Uterus (tissue), 4 donors: Measurements from ENCODE around the gene PTPRE. TPM values are rescaled to one million over a fixed set of nuclear protein-coding genes. Genes with fewer than 3 reads are reported as not detected.

Source experiments
- DNase-seq, 2 donors: peaks; one replicate each; pipeline ENCODE4 v3.0.0-alpha.2; 2019 to 2020
- H3K27ac ChIP-seq, 2 donors: fragments of 200-600 bp; sonication (generic); 1 replicate in 1 of 2; 2 replicates in 1 of 2; pipeline ENCODE4 v1.5.1; 2016 to 2018
- H3K27me3 ChIP-seq, 2 donors: fragments of 200-600 bp; sonication (generic); one replicate each; pipeline ENCODE4 v1.5.1; 2018 to 2019; ENCODE audit warnings: control low read depth in 1 of 2
- H3K36me3 ChIP-seq, 2 donors: fragments of 200-600 bp; sonication (generic); one replicate each; pipeline ENCODE4 v1.5.1; 2019; ENCODE audit warnings: control low read depth in 1 of 2
- H3K4me1 ChIP-seq, 2 donors: fragments of 200-600 bp; sonication (generic); one replicate each; pipeline ENCODE4 v1.5.1; 2018 to 2019; ENCODE audit warnings: control low read depth in 1 of 2
- H3K4me3 ChIP-seq, 2 donors: fragments of 200-600 bp; sonication (generic); 1 replicate in 1 of 2; 2 replicates in 1 of 2; pipeline ENCODE4 v1.5.1; 2018 to 2019; ENCODE audit warnings: mild to moderate bottlenecking in 1 of 2
- H3K9me3 ChIP-seq, 2 donors: fragments of 200-600 bp; sonication (generic); one replicate each; pipeline ENCODE4 v1.5.1; 2019; ENCODE audit warnings: control low read depth in 1 of 2
- POLR2A ChIP-seq, 2 donors: fragments of 450-650 bp; IDR thresholded peaks; one replicate each; pipeline ENCODE4 v1.6.1; 2016; ENCODE audit warnings: antibody characterized with exemption in 2 of 2, mild to moderate bottlenecking in 1 of 2, moderate library complexity in 1 of 2
- intact Hi-C: fragments of 100-400 bp; cut with DNase I; formaldehyde crosslinking; loops from one replicate; pipeline ENCODE4 v1.15.1; 2023; ENCODE audit warnings: low total_unique reads
- total RNA-seq, 4 donors: library from RNA; depleted of rRNA in 3 of 4; stranded (reverse); fragments of >200 nt in 3 of 4; gene quantifications; one replicate each; pipeline versions ENCODE4 v1.1.0 to v1.2.4, GENCODE V29; 2014 to 2023
- TF ChIP-seq, protein P1 (sequence below), 4 experiments: fragments of 200-600 bp in 2 of 4; fragments of 450-650 bp in 2 of 4; sonication (generic) in 2 of 4; IDR thresholded peaks; one replicate each; pipeline ENCODE4 v1.5.1; 2016 to 2019; ENCODE audit warnings: antibody characterized with exemption in 4 of 4, mild to moderate bottlenecking in 2 of 4, moderate library complexity in 1 of 4
- donor health status: DM: yes; HTN: yes; CAD: no.

PTPRE gene
- total RNA-seq, 4 donors from 2014 or later: 9.4 to 18.9 (median 16.3) TPM

DNA sequence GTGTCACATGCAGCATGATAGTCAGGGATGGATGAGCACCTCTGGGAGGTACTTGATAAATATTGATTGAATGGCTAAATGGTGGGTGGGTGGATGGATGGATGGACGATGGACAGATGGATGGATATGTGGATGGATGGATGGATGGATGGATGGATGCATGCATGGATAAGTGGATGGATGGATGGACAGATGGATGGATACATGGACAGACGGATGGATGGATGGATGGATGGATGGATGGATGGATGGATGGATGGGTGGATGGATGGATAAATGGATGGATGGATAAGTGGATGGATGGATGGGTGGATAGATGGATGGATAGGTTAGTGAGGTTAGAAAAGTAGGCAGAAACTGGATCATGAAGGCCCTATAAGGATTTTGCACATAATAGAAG is 37.4 kb downstream of the PTPRE start:
- Histone ChIP-seq H3K4me1 (no peaks in the 10 kb centered on the region), H3K36me3 (no peaks in the 10 kb centered on the region), H3K27me3 (no peaks in the 10 kb centered on the region), H3K9me3 (no peaks in the 10 kb centered on the region), H3K27ac (no peak overlapping the region), H3K4me3 (no peak overlapping the region)
- no peak for DNase-seq
- intact Hi-C loops: no loop called here
- TF ChIP-seq POLR2A (IDR thresholded peaks at IDR 0.05): no peak
- TF ChIP-seq, protein P1, sequence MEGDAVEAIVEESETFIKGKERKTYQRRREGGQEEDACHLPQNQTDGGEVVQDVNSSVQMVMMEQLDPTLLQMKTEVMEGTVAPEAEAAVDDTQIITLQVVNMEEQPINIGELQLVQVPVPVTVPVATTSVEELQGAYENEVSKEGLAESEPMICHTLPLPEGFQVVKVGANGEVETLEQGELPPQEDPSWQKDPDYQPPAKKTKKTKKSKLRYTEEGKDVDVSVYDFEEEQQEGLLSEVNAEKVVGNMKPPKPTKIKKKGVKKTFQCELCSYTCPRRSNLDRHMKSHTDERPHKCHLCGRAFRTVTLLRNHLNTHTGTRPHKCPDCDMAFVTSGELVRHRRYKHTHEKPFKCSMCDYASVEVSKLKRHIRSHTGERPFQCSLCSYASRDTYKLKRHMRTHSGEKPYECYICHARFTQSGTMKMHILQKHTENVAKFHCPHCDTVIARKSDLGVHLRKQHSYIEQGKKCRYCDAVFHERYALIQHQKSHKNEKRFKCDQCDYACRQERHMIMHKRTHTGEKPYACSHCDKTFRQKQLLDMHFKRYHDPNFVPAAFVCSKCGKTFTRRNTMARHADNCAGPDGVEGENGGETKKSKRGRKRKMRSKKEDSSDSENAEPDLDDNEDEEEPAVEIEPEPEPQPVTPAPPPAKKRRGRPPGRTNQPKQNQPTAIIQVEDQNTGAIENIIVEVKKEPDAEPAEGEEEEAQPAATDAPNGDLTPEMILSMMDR (IDR thresholded peaks at IDR 0.05): no peak

DNA sequence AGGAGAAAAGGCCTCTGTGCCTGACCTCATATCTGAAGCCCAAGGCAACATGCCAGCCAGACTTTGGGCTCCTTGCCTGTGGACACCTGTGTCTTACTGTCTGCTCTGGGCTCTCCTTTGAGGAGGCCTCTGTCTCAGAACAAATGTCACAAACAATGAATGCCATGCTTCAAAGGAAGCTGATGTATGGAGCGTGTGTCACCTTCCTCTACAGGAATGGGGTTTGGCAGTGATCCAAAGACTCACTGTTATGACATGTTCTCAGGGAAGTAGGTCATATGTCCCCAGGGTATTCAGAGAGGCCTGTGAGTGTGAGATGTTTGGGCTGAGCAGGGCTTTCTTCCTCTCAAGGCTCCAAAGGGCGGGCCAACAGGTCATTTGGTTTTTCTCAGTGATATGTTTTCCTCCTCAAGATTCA is 38.4 kb downstream of the PTPRE start:
- Histone ChIP-seq H3K36me3 (no peaks in the 10 kb centered on the region), H3K4me1 (no peaks in the 10 kb centered on the region), H3K9me3 (no peaks in the 10 kb centered on the region), H3K27ac (no peak overlapping the region), H3K27me3 (no peaks in the 10 kb centered on the region), H3K4me3 (no peak overlapping the region)
- TF ChIP-seq, protein P1 (IDR thresholded peaks at IDR 0.05): no peak
- TF ChIP-seq POLR2A (IDR thresholded peaks at IDR 0.05): no peak
- DNase-seq: no peak
- intact Hi-C loops: no loop called here

DNA sequence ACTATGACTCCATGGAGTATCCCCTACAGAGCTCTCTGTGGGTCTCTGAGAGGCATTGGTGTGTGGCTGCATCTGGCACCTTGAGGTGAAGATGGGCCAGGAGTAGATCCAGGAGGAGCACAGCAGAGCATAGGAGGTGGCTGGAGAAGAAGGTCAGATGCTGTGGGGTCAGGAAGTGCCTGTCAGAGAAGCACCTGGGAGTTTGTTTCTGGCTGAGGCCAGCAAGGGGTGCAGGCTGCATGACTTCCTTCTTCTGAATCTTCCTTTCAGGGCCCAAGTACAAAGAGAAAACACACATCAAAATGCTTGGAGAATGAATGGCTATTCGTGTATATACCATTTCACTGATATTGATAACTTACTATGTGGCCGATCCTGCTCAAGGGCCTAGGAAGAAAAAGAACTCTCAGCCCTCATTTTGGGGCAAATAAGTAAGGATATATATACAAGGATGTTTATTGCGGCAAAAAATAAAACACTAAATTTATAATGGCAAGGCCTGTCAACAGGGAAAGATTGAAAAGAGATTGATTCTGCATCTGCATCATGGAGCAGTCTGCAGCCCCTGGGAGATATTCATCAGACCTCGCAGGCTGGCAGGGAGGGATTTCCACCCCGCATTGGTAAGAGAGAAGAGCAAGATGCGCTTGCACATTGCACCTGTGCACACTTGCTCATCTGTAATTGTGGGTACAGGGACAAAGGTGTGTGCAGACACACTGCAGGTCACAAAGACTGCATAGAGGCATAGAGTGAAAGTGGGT is 39.2 kb downstream of the PTPRE start:
- no peaks in the 10 kb centered on the region for H3K4me1 ChIP-seq
- no peaks in the 10 kb centered on the region for H3K9me3 ChIP-seq
- no peaks in the 10 kb centered on the region for H3K27me3 ChIP-seq
- H3K4me3 ChIP-seq: no peak overlapping the region
- H3K27ac ChIP-seq: no peak overlapping the region
- H3K36me3 ChIP-seq: no peaks in the 10 kb centered on the region
- DNase-seq: no peak
- intact Hi-C loops: no loop called here
- TF ChIP-seq, protein P1 (IDR thresholded peaks at IDR 0.05): no peak
- TF ChIP-seq POLR2A (IDR thresholded peaks at IDR 0.05): no peak

DNA sequence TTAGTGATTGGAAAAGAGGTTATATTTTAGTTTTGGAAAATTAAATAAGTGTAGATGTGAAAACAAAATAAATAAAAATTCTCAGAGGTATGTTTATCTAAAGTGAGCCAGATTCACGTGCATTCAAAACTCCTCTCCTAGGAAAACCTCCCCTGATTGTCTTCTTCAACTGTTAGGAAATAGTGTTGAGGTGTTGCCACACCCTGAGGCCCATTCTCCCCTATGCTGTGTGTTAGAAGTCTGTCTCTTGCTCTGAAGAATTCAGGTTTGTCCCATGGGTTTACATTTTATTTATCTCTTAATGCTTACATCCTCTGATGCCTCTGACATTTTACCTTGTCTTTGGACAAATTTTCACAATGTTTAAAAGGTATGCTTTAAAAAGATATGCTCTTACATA is 40.3 kb downstream of the PTPRE start:
- no peaks in the 10 kb centered on the region for H3K27me3 ChIP-seq
- H3K9me3 ChIP-seq: no peaks in the 10 kb centered on the region
- no peaks in the 10 kb centered on the region for H3K36me3 ChIP-seq
- no peak overlapping the region for H3K27ac ChIP-seq
- DNase-seq: no peak
- no peak overlapping the region for H3K4me3 ChIP-seq
- H3K4me1 ChIP-seq: no peaks in the 10 kb centered on the region
- TF ChIP-seq, protein P1 (IDR thresholded peaks at IDR 0.05): no peak
- TF ChIP-seq POLR2A (IDR thresholded peaks at IDR 0.05): no peak
- intact Hi-C loops: no loop called here

DNA sequence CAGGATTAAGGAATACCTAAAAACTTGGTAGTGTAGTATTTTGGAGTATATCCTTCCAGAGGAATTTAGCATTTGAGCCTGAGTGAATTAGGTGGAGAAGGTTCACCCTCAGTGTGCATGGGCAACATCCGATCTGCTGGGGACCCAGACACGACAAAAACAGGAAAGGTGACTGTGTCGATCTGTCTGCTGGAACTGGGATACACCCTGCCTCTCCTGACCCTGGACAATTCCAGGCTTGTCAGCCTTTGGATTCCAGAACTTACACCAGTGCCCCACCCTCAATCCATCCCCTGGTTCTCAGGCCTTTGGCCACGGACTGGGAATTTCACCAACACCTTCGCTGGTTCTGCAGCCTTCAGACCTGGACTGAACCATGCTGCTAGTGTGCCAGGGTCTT is 41.9 kb downstream of the PTPRE start:
- no peak for DNase-seq
- no peaks in the 10 kb centered on the region for H3K27me3 ChIP-seq
- H3K36me3 ChIP-seq: no peaks in the 10 kb centered on the region
- H3K4me1 ChIP-seq: no peaks in the 10 kb centered on the region
- no peak overlapping the region for H3K27ac ChIP-seq
- no peak for TF ChIP-seq POLR2A (IDR thresholded peaks at IDR 0.05)
- TF ChIP-seq, protein P1 (IDR thresholded peaks at IDR 0.05): no peak
- intact Hi-C loops: no loop called here
- H3K9me3 ChIP-seq: no peaks in the 10 kb centered on the region
- no peak overlapping the region for H3K4me3 ChIP-seq
